SK-N-SH (cell line): ENCODE measurements around the gene FRMD4B. TPM values are rescaled to one million over a fixed set of nuclear protein-coding genes. Genes with fewer than 3 reads are reported as not detected.

Source experiments
- CTCF ChIA-PET: fragments of 300-600, 350-600 bp; formaldehyde crosslinking; extraction: SDS; loops from one replicate; lab custom pipeline; 2021; lab: Yijun Ruan, JAX
- POLR2A ChIA-PET: fragments of 350-600 bp; sonication (Branson Sonifier 250); formaldehyde crosslinking; extraction: SDS; loops from one replicate; lab custom pipeline; 2020; ENCODE audit warnings: antibody characterized with exemption, inconsistent platforms; lab: Yijun Ruan, JAX
- DNase-seq: peaks from one replicate; pipeline ENCODE4 v3.0.0; 2012
- H2AFZ ChIP-seq: fragments of 200-600 bp; sonication (generic); 2 replicates; pipeline ENCODE4 v1.8.1; 2016; ENCODE audit warnings: antibody characterized with exemption, mild to moderate bottlenecking, low read depth
- H3F3A ChIP-seq: fragments of 200-600 bp; sonication (generic); replicated peaks from 2 replicates; pipeline ENCODE3; 2016; ENCODE audit warnings: antibody characterized with exemption, mild to moderate bottlenecking; ENCODE audit not compliant: insufficient read depth
- H3K27ac ChIP-seq, 2 experiments: fragments of 200-500 bp in 1 of 2; fragments of 200-600 bp in 1 of 2; sonication (Bioruptor generic) in 1 of 2; sonication (generic), shearing (Covaris generic) in 1 of 2; 2 replicates each; pipeline versions ENCODE4 v1.5.1 to v1.6.1; 2014 to 2016; ENCODE audit warnings: low read depth in 2 of 2, inconsistent platforms in 1 of 2, low read length in 1 of 2, mild to moderate bottlenecking in 1 of 2, mixed read lengths in 1 of 2
- H3K27me3 ChIP-seq: fragments of 200-600 bp; sonication (generic), shearing (Covaris generic); 2 replicates; pipeline ENCODE4 v1.6.1; 2016; ENCODE audit warnings: mixed run types; ENCODE audit not compliant: insufficient read depth
- H3K36me3 ChIP-seq, 2 experiments: fragments of 200-500 bp in 1 of 2; fragments of 200-600 bp in 1 of 2; sonication (Bioruptor generic) in 1 of 2; sonication (generic) in 1 of 2; replicated peaks in 1 of 2; 2 replicates each; pipeline versions ENCODE3 to v1.5.1; 2014 to 2016; ENCODE audit warnings: low read length in 1 of 2, mild to moderate bottlenecking in 1 of 2; ENCODE audit not compliant: insufficient read depth in 2 of 2, control insufficient read depth in 1 of 2
- H3K4me1 ChIP-seq, 2 experiments: fragments of 200-500 bp in 1 of 2; fragments of 200-600 bp in 1 of 2; sonication (Bioruptor generic) in 1 of 2; sonication (generic), shearing (Covaris generic) in 1 of 2; 2 replicates each; pipeline versions ENCODE4 v1.5.1 to v1.6.1; 2014 to 2016; ENCODE audit warnings: low read depth in 1 of 2, low read length in 1 of 2, mixed run types in 1 of 2; ENCODE audit not compliant: insufficient read depth in 2 of 2, control insufficient read depth in 1 of 2
- H3K4me2 ChIP-seq: fragments of 200-600 bp; sonication (generic), shearing (Covaris generic); 2 replicates; pipeline ENCODE4 v1.6.1; 2017; ENCODE audit warnings: mixed run types
- H3K4me3 ChIP-seq, 2 experiments: fragments of 200-500 bp in 1 of 2; fragments of 200-600 bp in 1 of 2; sonication (Bioruptor generic) in 1 of 2; sonication (generic), shearing (Covaris generic) in 1 of 2; 2 replicates each; pipeline versions ENCODE4 v1.5.1 to v1.8.1; 2014 to 2016; ENCODE audit warnings: low read depth in 2 of 2, inconsistent platforms in 1 of 2, low read length in 1 of 2, mild to moderate bottlenecking in 1 of 2, mixed read lengths in 1 of 2, moderate library complexity in 1 of 2
- H3K79me2 ChIP-seq: fragments of 200-600 bp; sonication (generic); 2 replicates; pipeline ENCODE4 v1.8.1; 2017; ENCODE audit warnings: mild to moderate bottlenecking; ENCODE audit not compliant: insufficient read depth
- H3K9ac ChIP-seq: fragments of 200-600 bp; sonication (generic); 2 replicates; pipeline ENCODE4 v1.6.1; 2017; ENCODE audit warnings: mixed run types
- H3K9me2 ChIP-seq: fragments of 200-600 bp; sonication (generic); 2 replicates; pipeline ENCODE4 v1.6.1; 2017; ENCODE audit warnings: mixed run types
- H3K9me3 ChIP-seq: fragments of 200-600 bp; sonication (generic); 2 replicates; pipeline ENCODE4 v1.6.1; 2017; ENCODE audit warnings: mixed run types, mild to moderate bottlenecking, moderate library complexity
- H4K20me1 ChIP-seq: fragments of 200-600 bp; sonication (generic); 2 replicates; pipeline ENCODE4 v1.6.1; 2017; ENCODE audit warnings: mild to moderate bottlenecking, mixed run types; ENCODE audit not compliant: insufficient read depth
- CHD2 ChIP-seq: fragments of 150-350 bp; IDR thresholded peaks from 2 replicates; pipeline ENCODE4 v1.6.1; 2018; ENCODE audit warnings: low read length; ENCODE audit not compliant: partially characterized antibody
- EP300 ChIP-seq, 2 experiments: IDR thresholded peaks; 2 replicates each; pipeline versions ENCODE4 v1.4.0 to v1.6.1; 2012; ENCODE audit warnings: borderline replicate concordance in 1 of 2, low read depth in 1 of 2, low read length in 1 of 2
- FOSL2 ChIP-seq: IDR thresholded peaks from 2 replicates; pipeline ENCODE4 v1.4.0; 2012; ENCODE audit warnings: low read depth, mild to moderate bottlenecking, moderate library complexity, borderline replicate concordance
- FOXJ3 ChIP-seq: sonication (generic); formaldehyde crosslinking; IDR thresholded peaks from 2 replicates; pipeline ENCODE4 v1.5.1; 2020; ENCODE audit warnings: mild to moderate bottlenecking, missing genetic modification reagents
- GABPA ChIP-seq: IDR thresholded peaks from 2 replicates; pipeline ENCODE4 v1.4.0; 2012; ENCODE audit warnings: low read depth, mild to moderate bottlenecking
- IRF3 ChIP-seq: fragments of 150-350 bp; IDR thresholded peaks from 2 replicates; pipeline ENCODE4 v1.6.1; 2016; ENCODE audit warnings: mild to moderate bottlenecking, low read depth, low read length
- JUND ChIP-seq: IDR thresholded peaks from 2 replicates; pipeline ENCODE4 v1.4.0; 2012
- MAX ChIP-seq: IDR thresholded peaks from 2 replicates; pipeline ENCODE4 v1.4.0; 2012; ENCODE audit warnings: low read depth
- MEF2A ChIP-seq: IDR thresholded peaks from 2 replicates; pipeline ENCODE4 v1.4.0; 2012; ENCODE audit warnings: low read depth, borderline replicate concordance
- MXI1 ChIP-seq: IDR thresholded peaks from 2 replicates; pipeline ENCODE4 v1.6.1; 2012; ENCODE audit warnings: mild to moderate bottlenecking, low read depth, low read length, improper control_type of control experiment
- POLR2AphosphoS5 ChIP-seq: IDR thresholded peaks from 2 replicates; pipeline ENCODE4 v1.6.1; 2012; ENCODE audit warnings: low read depth, low read length
- RCOR1 ChIP-seq: fragments of 150-350 bp; IDR thresholded peaks from 2 replicates; pipeline ENCODE4 v1.6.1; 2017; ENCODE audit warnings: antibody characterized with exemption, low read length
- REST ChIP-seq: IDR thresholded peaks from 2 replicates; pipeline ENCODE4 v1.6.1; 2012; ENCODE audit warnings: mild to moderate bottlenecking, low read depth, low read length, moderate library complexity
- RFX5 ChIP-seq: IDR thresholded peaks from 2 replicates; pipeline ENCODE4 v1.6.1; 2012; ENCODE audit warnings: mild to moderate bottlenecking, improper control_type of control experiment, low read length
- SIN3A ChIP-seq: IDR thresholded peaks from 2 replicates; pipeline ENCODE4 v1.6.1; 2012; ENCODE audit warnings: low read depth, mild to moderate bottlenecking, low read length, moderate library complexity, borderline replicate concordance
- SMC3 ChIP-seq: IDR thresholded peaks from 2 replicates; pipeline ENCODE4 v1.6.1; 2012; ENCODE audit warnings: low read depth, low read length, improper control_type of control experiment
- TCF12 ChIP-seq: IDR thresholded peaks from 2 replicates; pipeline ENCODE4 v1.4.0; 2012
- TEAD4 ChIP-seq: IDR thresholded peaks from 2 replicates; pipeline ENCODE4 v1.4.0; 2012; ENCODE audit warnings: mild to moderate bottlenecking, borderline replicate concordance; ENCODE audit not compliant: insufficient read depth
- USF2 ChIP-seq: fragments of 150-350 bp; IDR thresholded peaks from 2 replicates; pipeline ENCODE4 v1.6.1; 2017; ENCODE audit warnings: antibody characterized with exemption, low read length, low read depth, borderline replicate concordance
- WGBS: methylation state at CpG from one replicate; pipeline ENCODE4 v1.1.6; 2017; ENCODE audit warnings: low lambda C conversion rate; 5-methylcytosine and 5-hydroxymethylcytosine counted together
- polyA plus RNA-seq, 3 experiments: library from polyadenylated mRNA; depleted of rRNA; stranded (reverse); fragments of >200 nt; gene quantifications; 2 replicates each; pipeline ENCODE4 v1.2.3, GENCODE V29; 2012

FRMD4B gene
- polyA plus RNA-seq, 1 of the 3 experiments (the other 2 are of a cell fraction), result 0.53 TPM

- TF ChIP-seq MXI1 (no peak), FOSL2 (no peak), IRF3 (no peak), EP300 (IDR thresholded peaks at IDR 0.05; ENCODE audit: borderline replicate concordance in 1 of 2, low read depth in 1 of 2, low read length in 1 of 2) (no peak), SIN3A (no peak), CHD2 (no peak)
Observed at GRCh38 chr3:69392850-69393249, 7.0 kb upstream of the FRMD4B start (continued).

GRCh38 chr3:69392415-69392814 is 6.5 kb upstream of the FRMD4B start:
- no peak overlapping the region for H2AFZ ChIP-seq
- H3F3A ChIP-seq, result peaks cover 8% of the 10 kb centered on the region
- H3K27ac ChIP-seq, result no peak overlapping the region
- no peaks in the 10 kb centered on the region for H3K27me3 ChIP-seq
- no peak for DNase-seq
- no peak overlapping the region for H3K4me2 ChIP-seq
- H3K36me3 ChIP-seq, result no peaks in the 10 kb centered on the region
- no peaks in the 10 kb centered on the region for H3K79me2 ChIP-seq
- POLR2A ChIA-PET, result no interaction called here
- peaks cover 8% of the 10 kb centered on the region; the same call in 1 of the 2 replicates for H3K9me3 ChIP-seq
- H3K9ac ChIP-seq, result no peak overlapping the region
- no peaks in the 10 kb centered on the region for H3K4me1 ChIP-seq
- CTCF ChIA-PET, result interaction anchor here (0.6 to 1.0 kb wide), 2 partner anchors 18 to 578 kb away, joined by 3 to 4 read pairs; no protein-coding TSS in a partner anchor
- TF ChIP-seq FOXJ3 (CRISPR knock-in tag) (no peak), JUND (no peak)
- no peak overlapping the region for H3K4me3 ChIP-seq
- no peaks in the 10 kb centered on the region for H3K9me2 ChIP-seq
- H4K20me1 ChIP-seq, result no peaks in the 10 kb centered on the region
- WGBS, result 50% methylated on average over 2 of the region's 2 CpGs

- H3K9ac ChIP-seq, result no peak overlapping the region
- POLR2A ChIA-PET, result no interaction called here
- 43% methylated on average over 1 of the region's 1 CpG for WGBS
- peaks cover 17% of the 10 kb centered on the region for H3F3A ChIP-seq
- DNase-seq, result no peak
- no peaks in the 10 kb centered on the region for H4K20me1 ChIP-seq
- no peak overlapping the region for H3K4me2 ChIP-seq
- CTCF ChIA-PET, result interaction anchor here (0.6 kb wide), 1 partner anchor 579 kb away, joined by 3 read pairs; no protein-coding TSS in a partner anchor
- H3K4me3 ChIP-seq, result no peak overlapping the region
- H3K27ac ChIP-seq, result no peak overlapping the region
- H3K79me2 ChIP-seq, result no peaks in the 10 kb centered on the region
- TF ChIP-seq USF2 (no peak), TEAD4 (no peak), RCOR1 (no peak), GABPA (no peak), SMC3 (no peak), TCF12 (no peak), CHD2 (no peak), RFX5 (no peak), IRF3 (no peak), JUND (no peak), REST (no peak), POLR2AphosphoS5 (no peak), MAX (no peak), MEF2A (no peak), MXI1 (no peak)
- no peaks in the 10 kb centered on the region for H3K27me3 ChIP-seq
- no peaks in the 10 kb centered on the region; a peak in 1 of 4 replicates for H3K4me1 ChIP-seq
- H3K9me3 ChIP-seq, result peaks cover under 1% of the 10 kb centered on the region; the same call in 1 of the 2 replicates
- no peaks in the 10 kb centered on the region for H3K36me3 ChIP-seq
- H3K9me2 ChIP-seq, result no peaks in the 10 kb centered on the region
- no peak overlapping the region for H2AFZ ChIP-seq
Observed at GRCh38 chr3:69391554-69391953, 5.7 kb upstream of the FRMD4B start.
